NCI-H1417 treated with DMSO at 0.1 percent for 48 hours (cell line): ENCODE data around the gene COL8A2.

Source experiments
- DNase-seq: peaks from one replicate; lab custom pipeline; 2025; lab: John Stamatoyannopoulos, UW

The COL8A2 gene

DNA sequence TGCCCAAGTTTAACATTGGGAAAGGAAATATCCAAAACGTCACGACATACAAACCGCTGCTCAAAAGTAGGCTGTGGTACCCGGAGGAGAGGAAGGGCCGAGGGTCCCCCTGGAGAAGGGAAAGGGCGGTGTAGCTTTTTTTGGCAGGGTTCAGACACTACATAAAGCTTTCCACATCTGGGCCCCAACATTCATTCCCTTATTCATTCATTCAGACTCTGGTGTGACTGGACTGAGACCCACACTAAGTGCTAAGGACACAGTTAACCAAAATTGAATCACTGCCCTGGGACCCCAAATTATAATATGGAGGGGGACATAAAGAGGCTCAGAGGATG is 10.3 kb upstream of the COL8A2 start:
- no peak for DNase-seq

DNA sequence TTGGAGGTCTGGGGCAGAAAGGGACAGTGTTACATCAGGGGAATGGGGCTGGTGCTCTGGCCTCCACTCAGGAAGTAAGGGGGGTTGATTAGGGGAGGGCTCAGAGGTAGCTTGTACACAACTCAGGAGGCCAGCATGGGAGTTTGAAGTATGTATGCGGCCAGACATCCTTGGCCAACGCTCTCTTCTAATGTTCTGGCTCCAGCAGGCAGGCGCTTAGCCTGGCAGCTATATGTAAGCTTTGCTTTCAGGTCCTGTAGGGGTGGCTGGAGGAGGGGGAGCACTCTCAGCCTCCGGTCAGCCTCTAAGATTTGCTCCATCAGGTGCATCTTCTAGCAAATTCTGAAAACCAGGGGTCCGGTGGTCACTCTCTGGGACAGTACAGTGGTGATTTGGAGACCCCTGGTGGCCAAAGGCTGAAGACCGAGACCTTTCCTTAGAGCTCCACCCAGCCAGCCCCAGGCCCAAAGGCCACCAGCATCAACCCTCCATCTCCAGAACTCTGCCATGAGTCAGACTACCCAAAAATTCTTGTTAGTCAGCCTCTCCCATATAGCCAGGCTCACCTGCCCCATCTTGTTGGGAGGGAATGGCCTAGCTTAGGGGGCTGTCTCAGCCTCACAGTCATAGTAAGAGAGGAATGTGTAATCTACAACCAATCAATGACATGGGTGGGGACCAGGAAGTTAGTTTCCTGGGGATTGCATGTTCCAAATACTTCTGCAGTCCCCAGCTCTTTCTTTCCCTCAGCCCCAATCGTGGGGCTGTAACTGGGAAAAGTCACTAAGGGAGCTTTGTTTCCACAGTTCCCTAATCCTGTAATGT is 9.7 kb upstream of the COL8A2 start:
- DNase-seq = no peak

DNA sequence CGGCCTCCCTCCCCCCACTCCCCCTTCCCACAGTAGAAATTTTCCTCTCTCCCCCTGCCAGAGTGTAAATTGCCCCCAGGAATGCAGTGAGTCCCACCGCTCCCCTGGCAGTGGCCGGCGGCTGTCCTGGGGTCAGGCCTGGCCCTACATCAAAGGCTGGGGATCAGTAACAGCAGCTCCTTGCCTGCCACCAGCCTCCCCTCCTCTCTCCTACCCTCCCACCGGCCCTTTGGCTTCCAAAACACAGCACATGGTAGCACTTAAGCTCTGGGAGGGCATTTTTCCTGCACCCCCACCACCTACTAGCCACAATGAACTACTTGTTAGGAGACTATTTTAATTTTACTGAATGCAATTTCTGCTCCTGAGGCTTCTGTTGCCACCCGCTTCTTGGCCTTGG is 9.0 kb upstream of the COL8A2 start:
- no peak for DNase-seq

DNA sequence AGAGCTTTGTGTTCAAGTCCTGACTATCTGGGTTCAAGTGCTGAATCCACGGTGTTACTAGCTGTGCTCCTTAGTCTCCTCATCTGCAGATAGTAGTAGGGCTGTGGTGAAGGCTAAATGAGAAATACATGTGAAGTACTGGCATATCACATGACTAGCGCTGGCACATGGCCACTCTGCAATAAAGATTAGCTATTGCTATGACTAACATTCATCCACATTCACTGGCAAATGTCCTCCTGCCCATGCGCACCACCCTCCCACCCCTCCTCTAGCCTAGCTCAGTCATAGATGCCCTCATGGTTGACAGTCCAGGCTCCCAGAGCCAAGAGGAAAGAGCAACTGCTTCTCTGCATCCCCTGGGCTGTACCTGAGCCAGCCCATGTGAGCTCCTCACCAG is 8.5 kb upstream of the COL8A2 start:
- DNase-seq = no peak

DNA sequence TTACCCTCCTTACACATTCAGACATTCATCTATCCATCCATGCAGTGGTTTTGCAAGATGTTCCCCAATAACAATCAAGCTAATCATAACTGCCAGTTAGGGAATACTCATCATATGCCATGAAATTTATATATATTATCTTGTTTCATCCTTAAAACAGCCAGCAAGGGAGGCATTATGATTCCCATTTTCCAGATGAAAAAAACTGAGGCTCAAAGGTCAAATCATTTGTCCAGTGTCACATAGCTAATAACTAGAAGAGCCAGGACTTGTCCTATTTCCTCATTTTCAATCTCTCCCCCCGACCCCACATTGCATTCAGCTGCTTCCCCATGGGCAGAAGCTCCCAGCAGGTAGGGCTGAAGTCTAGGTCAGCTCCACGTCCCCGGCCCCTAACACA is 7.0 kb upstream of the COL8A2 start:
- no peak for DNase-seq

DNA sequence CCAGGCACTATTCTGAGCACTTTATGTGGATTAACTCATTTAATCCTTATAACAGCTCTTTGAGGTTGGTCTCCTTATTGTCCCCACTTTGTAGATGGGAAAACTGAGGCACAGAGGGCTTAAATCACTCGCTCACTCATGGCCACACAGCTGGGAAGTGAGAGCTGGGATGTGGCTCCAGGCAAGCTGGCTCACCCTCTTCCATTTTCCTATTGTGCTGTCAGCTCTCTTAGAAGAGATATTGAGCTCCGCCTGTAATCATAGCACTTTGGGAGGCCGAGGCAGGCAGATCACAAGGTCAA is 3.8 kb upstream of the COL8A2 start:
- DNase-seq = no peak

DNA sequence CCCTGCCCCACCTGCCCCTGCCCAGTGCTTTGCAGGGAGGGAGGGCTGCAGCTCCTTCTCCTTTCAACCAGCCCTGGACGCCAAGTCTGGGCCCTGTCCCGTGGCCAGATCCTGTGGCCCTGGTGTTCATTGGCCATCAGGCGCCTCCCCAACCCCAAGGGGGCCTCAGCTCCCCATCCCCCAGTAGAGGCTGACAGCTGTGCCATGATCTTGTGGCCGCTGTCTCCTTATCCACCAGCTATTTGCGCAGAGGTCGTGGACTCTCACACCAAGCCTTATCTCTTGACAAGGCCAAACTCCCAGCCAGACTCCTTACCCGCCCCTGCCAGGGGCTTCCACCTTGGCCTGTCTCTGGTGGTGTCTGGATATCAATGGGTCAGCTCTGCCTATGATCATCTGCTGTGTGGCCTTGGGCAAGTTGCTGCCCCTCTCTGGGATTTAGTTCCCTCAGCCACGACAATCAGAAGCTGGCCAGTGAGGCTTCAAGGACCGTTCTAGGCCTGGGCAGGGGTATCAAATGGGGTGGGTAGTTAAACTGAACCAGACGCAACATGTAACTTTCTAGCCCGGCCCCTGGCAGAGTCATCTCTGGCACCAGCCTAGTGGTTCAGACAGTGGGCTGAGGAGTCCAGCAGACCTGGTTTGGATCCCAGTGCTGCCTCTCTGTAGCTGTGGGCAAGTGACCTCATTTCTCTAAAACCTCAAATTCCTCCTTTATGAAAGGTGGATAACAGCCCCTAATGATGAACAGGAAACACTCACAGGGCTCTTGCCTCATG is 3.3 kb upstream of the COL8A2 start:
- DNase-seq = no peak

DNA sequence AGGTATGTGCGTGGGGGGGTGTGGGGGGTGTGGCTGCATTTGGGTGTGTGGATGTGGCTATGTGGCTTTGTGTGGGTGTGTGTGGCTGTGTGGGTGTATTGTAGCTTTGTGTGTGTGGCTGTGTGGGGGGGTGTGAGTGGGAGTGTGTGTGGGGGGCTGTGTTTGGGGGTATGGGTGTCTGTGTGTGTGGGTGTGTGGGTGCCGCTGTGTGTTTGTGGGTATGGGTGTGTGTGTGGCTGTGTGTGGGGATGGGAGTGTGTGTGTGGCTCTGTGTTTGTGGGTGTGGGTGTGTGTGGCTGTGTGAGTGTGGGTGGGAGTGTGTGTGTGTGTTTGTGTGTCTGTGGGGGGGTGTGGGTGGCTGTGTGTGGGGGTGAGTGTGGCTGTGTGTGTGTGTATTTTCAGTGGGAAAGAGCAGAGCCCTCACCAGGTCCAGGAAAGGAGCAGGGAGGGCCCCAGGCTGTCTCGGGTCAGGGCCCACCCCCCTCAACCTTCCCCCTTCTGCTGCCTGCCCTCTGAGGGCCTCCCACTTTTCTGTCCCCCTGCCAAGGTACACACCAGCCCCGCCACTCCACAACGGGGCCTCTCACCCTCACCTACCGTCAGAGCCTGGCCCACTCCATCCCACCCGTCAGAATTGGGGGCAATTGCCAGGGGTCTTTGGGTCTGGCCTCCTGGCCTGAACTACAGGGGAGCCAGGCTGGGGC is 1.9 kb upstream of the COL8A2 start:
- DNase-seq = no peak

DNA sequence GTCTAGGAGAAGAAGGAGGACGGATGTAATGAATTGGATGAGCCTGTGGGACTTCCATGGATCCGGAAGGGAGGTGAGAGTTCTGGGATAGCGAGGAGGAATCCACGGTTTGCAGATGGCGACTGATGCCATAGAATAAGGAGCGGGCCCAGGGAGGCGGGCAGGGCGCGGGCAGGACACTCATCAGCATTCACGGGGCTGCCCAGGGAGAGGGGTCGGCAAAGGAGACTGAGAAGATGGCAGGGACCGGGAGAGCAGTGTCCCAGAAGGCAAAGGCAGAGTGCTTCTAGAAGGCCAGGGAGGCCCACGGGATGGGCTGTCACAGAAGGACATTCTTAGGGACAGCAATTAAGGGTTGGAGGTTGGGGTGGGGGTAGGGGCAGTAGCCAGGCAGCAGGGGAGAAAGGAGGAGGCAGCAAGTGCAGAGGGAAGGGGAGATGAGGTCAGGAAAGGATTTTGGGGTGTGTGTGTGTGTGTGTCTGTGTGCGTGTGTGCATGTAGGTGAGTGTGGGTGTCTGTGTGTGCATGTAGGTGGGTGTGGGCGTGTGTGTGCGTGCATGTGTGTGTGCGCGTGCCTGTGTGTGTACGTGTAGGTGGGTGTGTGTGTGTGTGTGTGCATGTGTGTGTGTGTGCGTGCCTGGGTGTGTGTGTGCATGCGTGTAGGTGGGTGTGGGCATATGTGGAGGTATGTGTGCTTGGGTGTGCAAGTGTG is 1.1 kb upstream of the COL8A2 start:
- no peak for DNase-seq

DNA sequence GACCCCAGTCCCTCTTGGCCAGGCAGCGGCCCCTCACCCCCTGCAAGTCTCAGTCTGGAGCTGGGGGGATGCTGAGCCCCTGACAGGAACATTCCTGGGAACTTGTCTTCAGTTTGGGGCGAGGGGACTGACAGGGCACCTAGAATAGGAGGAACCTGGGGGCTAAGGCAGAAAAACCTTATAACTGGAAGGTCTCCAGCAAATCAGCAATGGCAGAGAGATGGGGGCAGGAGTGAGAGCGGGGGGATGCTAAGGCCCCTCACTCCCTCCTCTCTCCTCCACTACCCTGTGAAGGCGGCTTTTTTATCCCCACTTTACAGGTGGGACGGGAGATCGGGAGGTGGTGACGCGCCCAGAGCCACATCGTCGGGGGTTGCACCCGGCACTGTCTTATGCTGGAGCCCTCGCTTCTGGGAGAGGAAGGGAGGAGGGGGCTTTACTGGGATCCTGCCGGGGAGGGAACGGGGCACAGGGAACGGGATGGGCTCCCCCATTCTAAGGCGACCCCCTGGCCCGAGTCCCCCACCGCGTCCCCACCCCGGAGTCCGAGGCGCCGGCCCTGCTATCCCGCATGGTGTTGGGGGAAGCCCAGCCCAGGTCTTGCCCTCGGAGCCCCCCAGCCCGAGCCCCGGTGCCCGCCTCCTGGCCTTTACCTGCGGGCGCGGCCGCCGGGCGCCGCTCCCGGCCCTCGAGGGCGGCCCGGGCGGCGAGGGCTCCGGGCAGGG is 456 bp downstream of the COL8A2 start:
- DNase-seq = no peak

DNA sequence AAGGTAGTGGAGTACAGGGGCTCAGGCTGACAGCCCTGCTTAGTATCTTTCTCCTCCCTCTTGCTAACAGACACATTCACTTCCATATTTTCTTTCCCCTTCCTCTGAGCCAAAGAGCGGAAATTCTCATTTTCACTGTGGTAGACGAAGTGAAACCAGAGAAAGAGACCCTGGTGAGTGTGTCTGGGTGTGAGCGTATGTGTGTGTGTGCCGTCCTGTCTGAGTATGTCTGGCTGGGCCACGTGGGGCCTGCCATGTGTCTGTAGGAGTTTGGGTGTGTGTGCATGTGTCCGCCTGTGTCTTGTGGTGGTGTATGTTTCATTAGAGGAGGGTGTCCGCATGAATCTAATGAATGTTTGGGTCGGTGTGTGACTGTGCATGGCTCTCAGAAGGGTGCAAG is 1.7 kb downstream of the COL8A2 start:
- no peak for DNase-seq

DNA sequence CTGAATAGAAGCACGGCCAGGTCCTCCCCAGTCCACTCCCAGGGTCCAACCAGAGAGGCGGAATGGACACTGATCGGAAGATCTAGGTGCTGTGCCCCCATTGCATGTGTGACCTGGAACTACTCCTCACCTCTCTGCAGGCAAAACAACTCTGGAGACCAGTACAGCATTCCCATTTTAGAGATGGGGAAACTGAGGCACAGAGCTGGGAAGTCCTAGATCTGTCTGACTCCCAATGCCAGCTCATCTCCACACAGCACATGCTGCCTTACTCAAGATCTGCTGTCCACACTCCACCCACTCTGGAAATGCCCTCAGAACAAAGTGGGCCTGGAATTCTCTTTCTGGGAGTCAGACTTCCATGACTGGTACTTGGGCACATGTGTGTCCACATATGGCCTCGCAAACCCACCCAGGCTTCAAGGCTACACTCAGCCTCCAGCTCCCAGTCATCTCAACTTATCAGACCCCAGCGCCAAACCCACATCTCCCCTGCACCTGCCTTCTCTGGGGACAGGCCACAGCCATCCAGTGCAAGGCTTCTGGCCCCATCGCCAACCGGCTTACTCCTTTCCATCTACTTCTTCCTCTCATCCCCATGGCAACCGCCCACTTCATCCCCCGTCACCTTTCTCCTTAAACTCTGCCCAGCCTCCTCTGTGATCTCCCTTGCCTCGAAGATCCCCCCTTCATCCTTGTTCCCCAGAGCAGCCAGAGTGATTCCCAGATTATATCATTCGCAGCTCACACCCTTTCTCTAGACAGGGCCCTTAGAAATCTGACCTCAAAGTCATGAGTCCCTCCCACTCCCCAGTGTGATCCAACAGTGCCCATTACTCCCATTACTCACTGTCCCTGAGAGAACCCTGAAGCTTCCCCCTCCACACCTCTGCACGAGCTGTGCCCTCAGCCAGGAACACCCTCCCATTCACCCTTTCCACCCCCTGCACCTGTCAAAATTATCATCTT is 2.7 kb downstream of the COL8A2 start:
- no peak for DNase-seq

DNA sequence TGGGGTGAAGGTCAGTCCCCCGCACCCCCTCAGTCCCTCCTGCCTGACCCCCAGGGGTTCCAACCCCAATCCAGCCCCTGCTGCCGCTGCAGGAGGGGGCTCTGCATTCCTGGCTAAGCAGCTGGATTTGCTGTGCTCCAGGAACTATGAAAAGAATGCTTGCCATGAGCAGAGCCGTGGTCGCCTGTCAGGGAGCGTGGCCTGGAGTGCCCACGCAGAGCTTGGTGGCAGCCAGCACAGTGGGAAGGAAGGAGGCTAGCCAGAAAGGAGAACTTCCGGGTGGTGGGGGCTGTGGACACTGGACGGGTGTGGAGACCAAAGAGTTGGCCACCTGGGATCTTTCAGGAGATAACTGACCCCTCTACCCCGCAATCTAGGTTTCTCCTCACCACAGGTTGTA is 5.6 kb downstream of the COL8A2 start:
- DNase-seq = no peak

DNA sequence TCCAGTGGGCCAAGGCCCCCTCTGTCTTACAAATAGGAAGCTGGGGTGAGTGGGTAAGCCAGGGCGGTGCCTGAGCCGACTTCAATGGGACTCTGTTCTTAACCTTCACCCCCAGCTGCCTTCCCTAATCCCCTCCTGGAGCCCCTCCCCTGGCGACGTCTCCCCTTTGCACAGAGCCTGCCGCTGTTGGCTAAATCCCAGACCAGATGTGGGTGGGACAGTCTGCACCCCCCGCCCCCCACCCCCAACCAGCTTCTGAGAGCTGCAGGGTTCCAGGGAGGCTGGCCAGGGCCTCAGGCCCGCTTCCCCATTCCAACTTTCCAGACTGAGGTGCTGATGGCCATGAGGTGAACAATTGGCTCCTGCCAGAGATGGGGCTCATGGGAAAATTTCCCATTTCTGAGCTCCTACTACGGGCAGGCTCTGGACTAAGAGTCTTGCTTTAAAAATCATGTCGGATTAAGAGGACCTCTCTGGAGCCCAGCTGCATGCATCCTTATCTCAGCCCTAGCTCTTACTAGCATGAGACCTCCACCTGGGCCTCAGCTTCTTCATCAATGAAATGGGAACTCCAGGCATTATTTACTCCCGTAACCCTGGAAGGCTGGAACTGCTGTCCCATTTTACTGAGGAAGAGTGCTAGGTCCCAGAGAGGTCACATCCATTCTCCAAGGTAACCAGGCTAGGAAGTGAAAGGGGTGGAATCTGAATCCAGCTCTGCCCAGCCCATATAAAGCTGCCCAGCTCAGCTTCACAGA is 6.4 kb downstream of the COL8A2 start:
- no peak for DNase-seq

DNA sequence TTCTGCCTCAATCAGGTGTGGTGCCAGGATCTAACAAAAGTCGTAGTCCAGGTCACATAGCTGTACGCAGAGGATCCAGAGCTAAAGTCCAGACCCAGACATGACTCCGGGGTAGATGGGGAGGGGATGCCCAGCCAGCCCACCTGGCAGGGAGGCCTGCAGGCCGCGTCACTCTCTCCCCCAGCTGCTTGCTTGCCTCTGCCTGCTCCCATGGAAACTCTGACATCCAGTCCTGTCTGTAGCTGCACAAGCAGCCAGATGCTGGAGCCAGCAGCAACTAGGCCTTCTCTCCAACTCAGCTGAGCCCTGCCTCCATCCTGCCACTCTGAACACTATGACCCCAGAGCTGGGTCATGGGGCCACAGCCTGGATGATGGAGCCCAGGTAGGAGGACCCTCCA is 8.1 kb downstream of the COL8A2 start:
- DNase-seq = no peak

DNA sequence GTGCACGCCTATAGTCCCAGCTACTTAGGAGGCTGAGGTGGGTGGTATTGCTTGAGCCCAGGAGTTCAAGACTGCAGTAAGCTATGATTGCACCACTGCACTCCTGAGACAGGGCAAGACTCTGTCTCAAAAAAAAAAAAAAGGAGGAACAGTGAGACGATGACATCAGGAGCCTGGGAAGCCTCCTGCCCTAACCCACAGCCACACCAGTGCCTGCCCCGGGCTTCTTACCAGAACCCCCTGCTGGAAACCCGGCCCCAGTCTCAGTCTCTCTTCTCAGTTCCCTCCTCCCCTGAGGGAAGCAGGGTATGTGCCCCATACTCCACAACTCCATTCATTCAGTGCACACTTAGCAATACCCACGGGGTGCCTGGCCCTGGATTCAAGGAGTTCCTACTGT is 9.1 kb downstream of the COL8A2 start:
- DNase-seq = no peak

DNA sequence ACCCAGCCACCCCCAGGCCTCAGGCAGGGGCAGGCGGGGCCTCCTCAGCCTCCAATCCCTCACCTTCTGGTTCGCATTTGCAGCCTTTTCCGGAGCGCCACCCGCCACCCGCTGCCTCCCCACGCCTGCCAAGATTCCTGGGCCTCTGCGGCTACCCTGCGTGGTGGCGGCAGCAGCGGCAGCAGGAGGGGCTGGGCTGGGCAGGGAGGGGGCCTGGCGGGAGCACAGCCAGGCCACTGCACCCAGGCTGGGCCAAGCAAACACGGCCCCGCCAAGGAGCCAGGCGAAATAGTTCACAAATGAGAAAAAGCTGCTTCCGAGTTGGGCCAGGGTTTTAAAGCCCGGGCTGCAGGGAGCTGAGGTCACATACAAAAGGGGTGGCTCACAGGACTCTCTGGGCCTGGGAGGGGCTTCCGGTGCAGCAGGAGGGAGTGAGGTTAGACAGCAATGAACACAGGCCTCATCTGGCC is 9.8 kb downstream of the COL8A2 start:
- DNase-seq = no peak

DNA sequence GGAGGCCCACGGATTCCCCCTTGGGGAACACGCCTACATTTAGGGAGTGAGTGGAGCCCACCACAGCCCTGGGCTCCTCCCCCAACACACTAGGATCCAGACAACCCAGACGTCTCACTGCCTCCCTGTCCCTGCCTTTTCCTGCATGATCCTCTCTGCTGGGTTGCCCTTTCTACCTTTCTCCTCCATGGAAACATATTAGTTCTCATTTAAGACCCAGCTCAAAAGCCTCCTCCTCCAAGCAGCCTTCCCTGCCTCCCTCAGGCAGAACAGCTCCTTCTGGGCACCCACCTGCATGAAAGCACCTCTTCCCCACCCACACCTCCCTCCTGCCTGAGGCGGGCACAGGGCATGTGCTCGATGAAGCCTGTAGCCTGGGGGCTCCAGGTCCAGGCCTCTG is 10.7 kb downstream of the COL8A2 start:
- DNase-seq = no peak

DNA sequence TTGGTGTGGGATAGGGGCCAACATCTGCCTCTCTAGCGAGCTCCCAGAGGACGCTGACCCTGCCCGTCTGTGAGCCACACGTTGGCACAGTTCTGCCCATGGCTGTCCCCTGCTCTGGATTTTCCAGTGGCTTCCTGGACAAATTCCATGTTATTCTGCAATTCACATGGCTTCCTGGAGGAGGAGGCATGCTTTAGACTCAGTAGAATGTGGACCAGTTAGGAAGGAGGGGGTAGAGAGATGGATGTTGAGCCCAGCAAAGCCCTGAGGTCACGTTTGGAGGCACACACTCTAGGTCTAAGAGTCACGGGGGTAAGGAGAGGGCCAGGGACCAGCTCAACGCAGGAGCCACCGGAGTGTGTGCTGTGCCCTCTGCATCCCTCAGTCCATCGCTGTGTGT is 12.2 kb downstream of the COL8A2 start:
- DNase-seq = no peak

DNA sequence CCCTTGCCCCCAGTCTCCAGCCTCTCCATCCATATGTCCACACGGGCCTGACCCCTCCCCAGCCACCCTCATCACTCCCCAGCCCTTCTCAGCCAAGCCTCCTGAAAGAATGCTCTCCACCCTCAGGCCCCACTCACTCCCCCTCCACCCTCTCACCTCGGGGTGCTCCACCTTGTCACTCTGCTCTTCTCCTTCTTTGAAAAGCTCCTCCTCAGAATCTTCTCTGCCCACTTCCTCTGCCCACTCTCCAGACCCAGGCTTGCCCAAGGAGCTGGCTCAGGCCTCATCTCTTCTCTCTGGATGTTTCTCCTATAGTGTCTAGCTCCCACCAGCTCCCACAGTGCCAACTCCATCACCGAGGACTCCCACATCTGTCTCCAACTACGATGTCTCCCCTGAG is 13.9 kb downstream of the COL8A2 start:
- DNase-seq = no peak
